ENCODE results near the gene PCDHA4.

DNA sequence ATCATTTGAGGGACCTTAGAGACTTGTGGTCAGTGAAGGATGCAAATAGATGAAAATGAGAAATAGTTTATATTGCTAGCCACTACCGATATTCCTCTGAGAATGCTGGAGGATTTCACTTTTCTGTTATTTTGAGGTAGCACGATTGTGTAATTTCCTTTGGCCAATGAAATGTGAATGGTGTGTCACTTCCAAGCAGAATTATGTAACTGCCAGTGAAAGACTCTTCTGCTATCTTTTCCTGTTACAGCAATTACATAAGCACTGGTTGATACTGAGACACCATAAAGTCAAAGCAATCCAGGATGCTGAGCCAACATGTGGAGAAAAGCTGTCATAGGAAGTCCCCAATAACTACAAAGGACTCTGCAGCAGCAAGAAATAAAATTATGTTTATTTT lies 15.8 kb upstream of the PCDHA4 start:
- TF ChIP-seq ZNF37A (tag by site-specific recombination; IDR thresholded peaks at IDR 0.05): no peak
- no peak for TF ChIP-seq KLF8 (tag by site-specific recombination; IDR thresholded peaks at IDR 0.05)
- no peak for TF ChIP-seq ZNF239 (tag by site-specific recombination; IDR thresholded peaks at IDR 0.05)
- TF ChIP-seq, protein P1, sequence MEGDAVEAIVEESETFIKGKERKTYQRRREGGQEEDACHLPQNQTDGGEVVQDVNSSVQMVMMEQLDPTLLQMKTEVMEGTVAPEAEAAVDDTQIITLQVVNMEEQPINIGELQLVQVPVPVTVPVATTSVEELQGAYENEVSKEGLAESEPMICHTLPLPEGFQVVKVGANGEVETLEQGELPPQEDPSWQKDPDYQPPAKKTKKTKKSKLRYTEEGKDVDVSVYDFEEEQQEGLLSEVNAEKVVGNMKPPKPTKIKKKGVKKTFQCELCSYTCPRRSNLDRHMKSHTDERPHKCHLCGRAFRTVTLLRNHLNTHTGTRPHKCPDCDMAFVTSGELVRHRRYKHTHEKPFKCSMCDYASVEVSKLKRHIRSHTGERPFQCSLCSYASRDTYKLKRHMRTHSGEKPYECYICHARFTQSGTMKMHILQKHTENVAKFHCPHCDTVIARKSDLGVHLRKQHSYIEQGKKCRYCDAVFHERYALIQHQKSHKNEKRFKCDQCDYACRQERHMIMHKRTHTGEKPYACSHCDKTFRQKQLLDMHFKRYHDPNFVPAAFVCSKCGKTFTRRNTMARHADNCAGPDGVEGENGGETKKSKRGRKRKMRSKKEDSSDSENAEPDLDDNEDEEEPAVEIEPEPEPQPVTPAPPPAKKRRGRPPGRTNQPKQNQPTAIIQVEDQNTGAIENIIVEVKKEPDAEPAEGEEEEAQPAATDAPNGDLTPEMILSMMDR (tag by site-specific recombination; IDR thresholded peaks at IDR 0.05): no peak
- TF ChIP-seq ZNF707 (tag by site-specific recombination; IDR thresholded peaks at IDR 0.05): no peak
- TF ChIP-seq, protein P2, sequence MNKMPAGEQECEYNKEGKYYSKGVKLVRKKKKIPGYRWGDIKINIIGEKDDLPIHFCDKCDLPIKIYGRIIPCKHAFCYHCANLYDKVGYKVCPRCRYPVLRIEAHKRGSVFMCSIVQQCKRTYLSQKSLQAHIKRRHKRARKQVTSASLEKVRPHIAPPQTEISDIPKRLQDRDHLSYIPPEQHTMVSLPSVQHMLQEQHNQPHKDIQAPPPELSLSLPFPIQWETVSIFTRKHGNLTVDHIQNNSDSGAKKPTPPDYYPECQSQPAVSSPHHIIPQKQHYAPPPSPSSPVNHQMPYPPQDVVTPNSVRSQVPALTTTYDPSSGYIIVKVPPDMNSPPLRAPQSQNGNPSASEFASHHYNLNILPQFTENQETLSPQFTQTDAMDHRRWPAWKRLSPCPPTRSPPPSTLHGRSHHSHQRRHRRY (tag by site-specific recombination; IDR thresholded peaks at IDR 0.05): no peak
- TF ChIP-seq YY1 (tag by site-specific recombination; IDR thresholded peaks at IDR 0.05): no peak
- TF ChIP-seq ZEB2 (tag by site-specific recombination; IDR thresholded peaks at IDR 0.05): no peak
- no peak for TF ChIP-seq ZNF202 (tag by site-specific recombination; IDR thresholded peaks at IDR 0.05; ENCODE audit: borderline replicate concordance)
- TF ChIP-seq, protein P3, sequence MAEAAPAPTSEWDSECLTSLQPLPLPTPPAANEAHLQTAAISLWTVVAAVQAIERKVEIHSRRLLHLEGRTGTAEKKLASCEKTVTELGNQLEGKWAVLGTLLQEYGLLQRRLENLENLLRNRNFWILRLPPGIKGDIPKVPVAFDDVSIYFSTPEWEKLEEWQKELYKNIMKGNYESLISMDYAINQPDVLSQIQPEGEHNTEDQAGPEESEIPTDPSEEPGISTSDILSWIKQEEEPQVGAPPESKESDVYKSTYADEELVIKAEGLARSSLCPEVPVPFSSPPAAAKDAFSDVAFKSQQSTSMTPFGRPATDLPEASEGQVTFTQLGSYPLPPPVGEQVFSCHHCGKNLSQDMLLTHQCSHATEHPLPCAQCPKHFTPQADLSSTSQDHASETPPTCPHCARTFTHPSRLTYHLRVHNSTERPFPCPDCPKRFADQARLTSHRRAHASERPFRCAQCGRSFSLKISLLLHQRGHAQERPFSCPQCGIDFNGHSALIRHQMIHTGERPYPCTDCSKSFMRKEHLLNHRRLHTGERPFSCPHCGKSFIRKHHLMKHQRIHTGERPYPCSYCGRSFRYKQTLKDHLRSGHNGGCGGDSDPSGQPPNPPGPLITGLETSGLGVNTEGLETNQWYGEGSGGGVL (tag by site-specific recombination; IDR thresholded peaks at IDR 0.05): no peak
- no peak for TF ChIP-seq ZNF843 (tag by site-specific recombination; IDR thresholded peaks at IDR 0.05)
- TF ChIP-seq TCF7L2 (IDR thresholded peaks at IDR 0.05; ENCODE audit: borderline replicate concordance, low read depth, low read length): no peak
- TF ChIP-seq ZNF175 (tag by site-specific recombination; IDR thresholded peaks at IDR 0.05): no peak
- TF ChIP-seq YY2 (tag by site-specific recombination; IDR thresholded peaks at IDR 0.05): no peak
